ENCODE measurements around the gene CAPN12. TPM values are rescaled to one million over a fixed set of nuclear protein-coding genes. Genes with fewer than 3 reads are reported as not detected.

Gene CAPN12
- total and polyA plus RNA-seq, 2 experiments from 2014 or later: 19.1 to 20.5 TPM

GRCh38 chr19:38780443-38780842 is 36.2 kb upstream of the CAPN12 start:
- no peak overlapping the region for H3K27ac ChIP-seq (ENCODE audit: low read depth)
- no peak overlapping the region for H3K27ac Mint-ChIP-seq
- H3K27me3 Mint-ChIP-seq (ENCODE audit: insufficient read depth, low read depth, poor library complexity): peaks cover 7% of the 10 kb centered on the region
- DNase-seq (ENCODE audit: low spot score): no peak
- no peaks in the 10 kb centered on the region for H3K79me2 ChIP-seq (replicated peaks; ENCODE audit: insufficient read depth)
- H3K4me2 ChIP-seq: no peak overlapping the region
- no peaks in the 10 kb centered on the region for H3K27me3 ChIP-seq (ENCODE audit: insufficient read depth)
- H3K9me3 Mint-ChIP-seq: no peaks in the 10 kb centered on the region
- no peaks in the 10 kb centered on the region for H3K36me3 Mint-ChIP-seq (ENCODE audit: low read depth)
- no peaks in the 10 kb centered on the region for H3K9me2 ChIP-seq (ENCODE audit: insufficient read depth)
- H3K36me3 ChIP-seq (ENCODE audit: insufficient read depth): no peaks in the 10 kb centered on the region
- no peaks in the 10 kb centered on the region for H4K20me1 ChIP-seq (replicated peaks; ENCODE audit: insufficient read depth)
- TF ChIP-seq EZH2 (IDR thresholded peaks at IDR 0.05; ENCODE audit: low read depth, unreplicated experiment): no peak
- no peak for TF ChIP-seq ETS1 (IDR thresholded peaks at IDR 0.05)
- no peak for TF ChIP-seq JUNB (IDR thresholded peaks at IDR 0.05; ENCODE audit: unreplicated experiment)
- no peak for TF ChIP-seq REST (IDR thresholded peaks at IDR 0.05; ENCODE audit: unreplicated experiment)
- TF ChIP-seq POLR2AphosphoS5 (IDR thresholded peaks at IDR 0.05; ENCODE audit: low read depth): no peak
- TF ChIP-seq CTCF (conservative IDR thresholded peaks at IDR 0.05; ENCODE audit: low read depth in 2 of 2): no peak
- TF ChIP-seq ZNF331 (CRISPR knock-in tag; IDR thresholded peaks at IDR 0.05; ENCODE audit: low read depth): no peak
- TF ChIP-seq ZNF114 (CRISPR knock-in tag; IDR thresholded peaks at IDR 0.05): no peak
- no peak for TF ChIP-seq ZNF462 (CRISPR knock-in tag; IDR thresholded peaks at IDR 0.05)
- no peak for TF ChIP-seq EZH2phosphoT487 (IDR thresholded peaks at IDR 0.05; ENCODE audit: unreplicated experiment)
- TF ChIP-seq NANOG (IDR thresholded peaks at IDR 0.05; ENCODE audit: borderline replicate concordance): no peak
- no peak overlapping the region for H3K4me3 ChIP-seq
- 0 out of 2 replicates have a peak, but pooled peaks cover 2% of the 10 kb centered on the region for H3F3A ChIP-seq (replicated peaks; ENCODE audit: low read depth)
- no peaks in the 10 kb centered on the region for H3K4me1 Mint-ChIP-seq
- ATAC-seq: no peak
- no peak overlapping the region for H2AFZ ChIP-seq
- no peak overlapping the region for H3K4me3 Mint-ChIP-seq
- no peaks in the 10 kb centered on the region for H3K4me1 ChIP-seq (ENCODE audit: insufficient read depth)
